HG02840 (cell line): ENCODE data around the gene SLC22A15.
"Not testable (repeated sequence)": the region's sequence is repeated elsewhere in the genome, so short reads cannot be mapped to it uniquely, and the experiment has no call there.

Experiments
- ATAC-seq: cut with Tn5 transposase; IDR thresholded peaks from one replicate; pipeline ENCODE4 v1.9.1; 2021; ENCODE audit warnings: mild to moderate bottlenecking, moderate library complexity, moderate number of reproducible peaks; ENCODE audit not compliant: unreplicated experiment, low FRiP score

The SLC22A15 gene

GRCh38 chr1:115976062-115976920, at the start of gene SLC22A15:
Gene SLC22A15 (plus strand): TSS chr1:115976513. CDS start chr1:115976628, 115 bp downstream.
- ATAC-seq, result peak; percentile 84

GRCh38 chr1:115927971-115928370, 48.3 kb upstream of the SLC22A15 start:
- ATAC-seq, result no peak

- ATAC-seq, result no peak
Observed at GRCh38 chr1:115929881-115930280, 46.4 kb upstream of the SLC22A15 start.

GRCh38 chr1:115933625-115934024, 42.7 kb upstream of the SLC22A15 start:
- no peak for ATAC-seq

- no peak for ATAC-seq
Observed at GRCh38 chr1:115939455-115939854, 36.9 kb upstream of the SLC22A15 start.

- ATAC-seq, result no peak
Observed at GRCh38 chr1:115946116-115946515, 30.2 kb upstream of the SLC22A15 start.

- ATAC-seq, result no peak
Observed at GRCh38 chr1:115949156-115949555, 27.2 kb upstream of the SLC22A15 start.

- no peak for ATAC-seq
Observed at GRCh38 chr1:115951560-115951959, 24.8 kb upstream of the SLC22A15 start.

- no peak for ATAC-seq
Observed at GRCh38 chr1:115952547-115952946, 23.8 kb upstream of the SLC22A15 start.

- no peak for ATAC-seq
Observed at GRCh38 chr1:115953180-115953579, 23.1 kb upstream of the SLC22A15 start.

GRCh38 chr1:115954684-115955083, 21.6 kb upstream of the SLC22A15 start:
- no peak for ATAC-seq

GRCh38 chr1:115955228-115955627, 21.1 kb upstream of the SLC22A15 start:
- ATAC-seq, result no peak

- ATAC-seq, result no peak
Observed at GRCh38 chr1:115958866-115959265, 17.4 kb upstream of the SLC22A15 start.

GRCh38 chr1:115969509-115969908, 6.8 kb upstream of the SLC22A15 start:
- ATAC-seq, result no peak

- ATAC-seq, result not testable (repeated sequence)
Observed at GRCh38 chr1:115971778-115972177, 4.5 kb upstream of the SLC22A15 start.

- ATAC-seq, result no peak
Observed at GRCh38 chr1:115973154-115973553, 3.2 kb upstream of the SLC22A15 start.

- no peak for ATAC-seq
Observed at GRCh38 chr1:115975569-115976061, 698 bp upstream of the SLC22A15 start.

- no peak for ATAC-seq
Observed at GRCh38 chr1:115976921-115977498, 697 bp downstream of the SLC22A15 start.

GRCh38 chr1:115977499-115978258, 1.4 kb downstream of the SLC22A15 start:
- no peak for ATAC-seq

- ATAC-seq, result no peak
Observed at GRCh38 chr1:115978292-115978941, 2.1 kb downstream of the SLC22A15 start.
